Fibroblast of skin of right biceps (primary cell): ENCODE results near the gene HAL.

Experiments used
- DNase-seq: peaks from one replicate; pipeline ENCODE4 v3.0.0-alpha.2; 2013

The HAL gene

GRCh38 chr12:96006727-96007126, 10.6 kb upstream of the HAL start:
- no peak for DNase-seq

- no peak for DNase-seq
Observed at GRCh38 chr12:96000858-96001257, 4.7 kb upstream of the HAL start.

GRCh38 chr12:95999484-95999883, 3.3 kb upstream of the HAL start:
- DNase-seq, result no peak

GRCh38 chr12:95998611-95999286, 2.6 kb upstream of the HAL start:
- DNase-seq, result peak; percentile 39

GRCh38 chr12:95997911-95998510, 1.9 kb upstream of the HAL start:
- DNase-seq, result no peak

DNA sequence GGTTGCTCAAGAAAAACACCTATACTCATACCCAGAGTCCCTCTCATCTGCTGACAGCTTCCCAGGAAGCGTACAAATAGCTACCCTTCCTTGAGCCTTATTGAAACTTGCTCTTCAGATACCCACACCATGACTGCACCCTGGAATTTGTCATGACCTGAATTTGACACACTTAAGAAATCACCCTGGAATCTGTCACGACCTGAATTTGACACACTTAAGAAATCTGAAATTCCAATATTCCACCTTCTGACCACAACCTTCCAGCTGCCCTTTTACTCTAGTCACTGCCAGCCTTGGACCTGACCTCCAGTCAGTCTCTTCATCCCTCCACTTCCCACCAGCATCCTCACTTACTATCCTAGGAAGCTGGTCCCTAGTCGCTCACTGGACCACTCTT, 1.1 kb upstream of the HAL start:
- DNase-seq, result no peak

GRCh38 chr12:95995238-95996031, 709 bp downstream of the HAL start:
- no peak for DNase-seq

DNA sequence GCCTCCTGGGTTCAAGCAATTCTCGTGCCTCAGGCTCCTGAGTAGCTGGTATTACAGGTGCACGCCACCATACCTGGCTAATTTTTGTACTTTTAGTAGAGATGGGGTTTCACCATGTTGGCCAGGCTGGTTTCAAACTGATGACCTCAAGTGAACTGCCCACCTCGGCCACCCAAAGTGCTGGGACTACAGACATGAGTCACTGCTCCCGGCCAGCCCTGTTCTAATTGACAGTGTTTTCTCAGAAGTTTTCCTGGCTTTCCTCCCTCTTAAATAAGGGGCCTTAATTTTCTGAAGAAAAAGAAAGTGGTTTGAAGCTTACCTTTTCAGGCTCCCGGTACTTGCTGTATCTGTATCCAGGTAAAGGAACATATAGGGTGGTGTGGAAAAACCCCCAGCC, 1.7 kb downstream of the HAL start:
- no peak for DNase-seq

DNA sequence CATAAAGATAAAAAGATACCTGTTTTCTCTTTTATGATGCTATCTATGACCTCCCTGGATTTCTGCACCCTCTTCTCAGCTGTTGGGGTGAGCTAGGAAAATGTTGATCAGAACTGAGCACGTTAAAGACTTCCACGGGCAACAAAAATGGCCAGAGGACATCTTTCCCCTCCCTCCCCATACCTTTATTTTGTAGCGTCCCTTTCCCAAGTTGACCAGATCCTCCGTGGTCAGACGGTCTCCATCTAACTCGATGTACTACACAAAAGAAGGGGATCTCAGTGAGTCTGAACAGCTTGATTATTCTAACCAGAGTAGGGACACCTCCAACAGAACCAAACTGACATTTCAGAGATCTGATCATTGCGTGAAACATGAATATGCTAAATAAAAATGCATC, 2.2 kb downstream of the HAL start:
- DNase-seq, result no peak

- no peak for DNase-seq
Observed at GRCh38 chr12:95990136-95990535, 6.0 kb downstream of the HAL start.

- no peak for DNase-seq
Observed at GRCh38 chr12:95989504-95990123, 6.5 kb downstream of the HAL start.

DNA sequence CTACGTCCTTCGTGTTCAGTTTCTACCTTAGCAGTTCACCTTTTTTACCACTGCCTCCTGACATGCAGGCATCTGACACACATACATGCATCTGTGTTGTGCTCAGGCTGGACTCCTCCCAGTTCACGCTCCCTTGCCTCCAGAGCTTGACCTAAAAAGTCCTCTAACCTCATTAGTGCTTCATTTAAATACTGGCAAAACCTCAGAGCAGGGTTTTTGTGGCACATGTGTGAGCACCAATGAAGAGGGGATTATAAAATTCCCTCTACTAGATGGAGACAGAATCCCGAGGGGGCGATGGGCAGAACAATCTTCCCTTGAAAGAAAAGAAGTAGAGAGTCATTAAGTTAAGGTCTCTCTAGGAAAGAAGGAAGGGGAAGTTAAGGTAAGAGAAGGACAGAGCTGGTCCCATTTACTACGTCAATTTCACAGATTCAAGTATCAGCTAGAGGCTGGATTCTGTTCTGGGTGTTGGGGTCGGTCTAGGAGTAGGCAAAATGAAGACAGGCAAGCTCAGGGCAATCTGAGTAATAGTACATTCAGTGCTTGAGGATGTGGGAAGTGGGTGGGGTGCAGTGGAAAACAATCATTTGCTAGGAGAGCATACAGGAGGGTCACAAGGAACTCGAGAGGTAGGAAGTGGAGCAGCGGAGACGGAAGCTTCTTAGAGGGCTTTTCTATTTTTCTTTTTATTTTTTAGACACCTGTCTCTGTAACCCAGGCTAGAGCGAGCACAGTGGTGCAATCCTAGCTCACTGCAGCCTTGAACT, 7.5 kb downstream of the HAL start:
- no peak for DNase-seq

DNA sequence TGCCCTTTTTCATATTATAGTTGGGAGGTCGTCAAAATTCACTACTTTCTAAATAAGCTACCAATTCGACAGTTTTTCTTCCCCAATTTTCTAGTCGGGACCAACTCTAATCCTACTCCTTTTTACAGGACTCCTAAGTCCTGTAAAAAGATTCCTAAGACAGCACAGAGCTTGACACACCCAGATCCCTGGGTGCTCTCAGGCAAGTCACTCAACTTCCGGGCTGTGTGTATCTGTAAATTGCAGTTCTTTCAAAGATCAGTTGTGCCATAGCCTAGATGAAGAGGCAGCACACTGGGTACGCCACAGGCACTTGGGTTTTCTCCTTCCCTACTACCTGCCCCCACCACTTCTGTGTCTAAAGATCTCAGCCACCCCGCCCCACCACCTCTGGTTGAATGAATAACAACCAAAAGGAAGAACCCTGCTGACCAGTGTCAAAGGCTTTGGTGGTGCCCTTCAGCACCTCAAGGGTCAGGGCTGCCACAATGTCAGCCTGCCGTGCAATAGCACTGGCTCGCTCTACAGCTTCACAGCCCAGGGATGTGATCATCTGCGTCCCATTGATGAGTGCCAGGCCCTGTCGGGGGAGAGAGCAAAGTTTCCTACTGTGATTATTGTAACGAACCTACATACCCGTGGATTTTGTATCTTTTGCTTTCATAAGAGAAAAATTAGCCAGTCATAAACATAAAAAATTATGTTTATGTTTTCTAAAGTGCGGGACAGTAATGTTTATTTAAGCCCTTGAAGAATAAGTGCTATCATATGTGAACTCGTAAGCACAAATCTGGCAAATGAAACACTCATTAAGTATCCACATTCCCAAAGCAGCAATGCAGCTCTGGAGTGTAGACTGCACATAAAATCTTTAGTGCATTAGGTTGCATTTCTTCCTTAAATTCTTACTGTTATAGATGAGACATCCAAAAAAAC, 9.2 kb downstream of the HAL start:
- DNase-seq, result no peak

DNA sequence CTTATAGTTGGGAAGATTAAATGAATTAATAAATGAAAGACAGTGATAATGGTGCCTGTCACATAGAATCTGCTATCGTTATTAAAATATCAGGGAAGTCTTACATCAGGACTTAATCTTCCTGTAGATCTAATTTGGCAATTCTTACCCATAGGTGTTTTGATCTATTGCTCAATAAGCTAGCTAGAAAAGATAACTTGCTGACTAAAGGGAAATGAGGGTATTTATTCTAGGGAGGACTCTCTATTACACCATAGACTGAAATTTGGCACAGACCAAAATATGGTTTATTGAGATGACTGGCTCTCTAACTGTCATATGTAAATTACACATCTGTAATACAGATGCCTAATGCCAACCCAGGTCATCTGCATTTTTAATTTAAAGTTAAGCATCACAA, 11.5 kb downstream of the HAL start:
- DNase-seq, result no peak

DNA sequence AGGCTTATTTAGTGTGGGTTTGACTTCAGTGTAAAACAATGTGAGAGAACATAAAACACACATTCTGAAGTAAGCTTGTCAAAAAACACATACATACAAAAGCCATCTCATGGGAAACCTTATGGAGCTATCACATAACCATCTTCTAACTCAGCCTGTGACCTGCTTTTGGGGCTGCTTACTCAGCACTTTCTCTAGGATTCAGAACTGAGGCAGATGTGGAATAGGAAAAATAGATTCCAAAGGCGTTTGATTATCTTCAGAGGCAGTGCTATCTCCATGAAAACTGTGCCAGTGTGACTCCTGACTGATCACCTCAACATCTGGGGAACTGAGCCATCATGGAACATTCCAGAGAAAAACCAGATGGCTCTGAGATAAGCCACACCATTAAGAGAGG, 13.5 kb downstream of the HAL start:
- no peak for DNase-seq

DNA sequence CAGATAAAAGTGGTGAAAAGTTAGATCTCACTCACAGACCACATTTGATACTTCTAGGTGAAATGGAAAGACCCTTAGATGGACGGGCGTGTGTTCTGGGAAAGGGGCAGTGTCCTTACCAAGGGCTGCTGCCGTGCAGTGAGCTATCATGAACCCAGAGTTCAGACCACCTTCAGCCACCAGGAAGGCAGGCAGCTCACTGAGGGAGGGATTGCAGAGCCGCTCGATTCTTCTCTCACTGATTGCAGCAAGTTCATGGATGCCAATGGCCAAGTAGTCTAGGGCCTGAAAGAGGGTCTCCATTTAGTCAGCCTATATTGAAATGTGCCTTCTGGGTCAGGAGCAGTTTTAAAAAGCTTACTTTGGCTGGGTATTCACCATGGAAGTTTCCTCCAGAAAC, 15.7 kb downstream of the HAL start:
- DNase-seq, result no peak

DNA sequence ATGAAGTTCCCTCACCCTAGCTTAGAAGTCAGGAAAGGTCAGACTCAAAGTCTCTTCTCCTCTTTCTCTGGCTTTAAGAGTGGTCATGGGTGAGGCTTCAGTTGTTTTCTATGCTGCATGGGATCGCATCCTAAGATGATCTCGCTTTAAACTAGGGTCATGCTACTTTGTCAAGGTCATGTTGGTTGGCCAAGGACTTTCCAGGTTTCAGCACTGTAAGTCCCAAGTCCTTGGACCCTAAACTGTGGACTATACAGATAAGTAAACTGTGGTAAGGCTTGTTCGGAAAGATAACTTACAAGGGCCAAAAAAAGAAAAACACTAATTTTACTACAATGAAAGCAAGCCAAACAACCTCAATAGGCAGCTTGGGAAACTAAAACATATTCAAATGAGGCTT, 17.4 kb downstream of the HAL start:
- DNase-seq, result no peak

GRCh38 chr12:95978351-95978750, 17.8 kb downstream of the HAL start:
- no peak for DNase-seq

- DNase-seq, result no peak
Observed at GRCh38 chr12:95977764-95978305, 18.3 kb downstream of the HAL start.

- DNase-seq, result peak; percentile 14
Observed at GRCh38 chr12:95976416-95976832, 19.7 kb downstream of the HAL start.

- no peak for DNase-seq
Observed at GRCh38 chr12:95975491-95975890, 20.7 kb downstream of the HAL start.

GRCh38 chr12:95974358-95974757, 21.8 kb downstream of the HAL start:
- DNase-seq, result no peak
